Keratinocyte (primary cell): ENCODE data around the gene DDR2. TPM values are rescaled to one million over a fixed set of nuclear protein-coding genes. Genes with fewer than 3 reads are reported as not detected.
A peak's percentile ranks its signal among the peaks of the same experiment; 100 is the strongest.

Experiments
- DNase-seq: peaks from one replicate; pipeline ENCODE4 v3.0.0-alpha.2; 2011; ENCODE audit warnings: low read depth, missing footprints, low spot score
- FAIRE-seq: peaks from 2 replicates; lab custom pipeline; 2011; peaks lifted over from hg19 to GRCh38; lab: Jason Lieb, UNC
- H2AFZ ChIP-seq: 2 replicates; pipeline ENCODE4 v1.6.0; 2012; ENCODE audit warnings: low read length, control low read depth, inconsistent platforms; ENCODE audit not compliant: control insufficient read depth
- H3K27ac ChIP-seq: 2 replicates; pipeline ENCODE4 v1.5.1; 2011; ENCODE audit warnings: low read length; ENCODE audit not compliant: control insufficient read depth, insufficient read depth
- H3K27me3 ChIP-seq: 3 replicates; pipeline ENCODE4 v1.6.0; 2011; ENCODE audit warnings: low read length; ENCODE audit not compliant: control insufficient read depth, insufficient read depth; ENCODE audit errors: extremely low read depth
- H3K36me3 ChIP-seq, 2 experiments: 2 replicates in 1 of 2; 3 replicates in 1 of 2; pipeline ENCODE4 v1.5.1; 2011; ENCODE audit warnings: low read length in 2 of 2, mild to moderate bottlenecking in 1 of 2; ENCODE audit not compliant: control insufficient read depth in 2 of 2, insufficient read depth in 2 of 2; ENCODE audit errors: extremely low read depth in 1 of 2
- H3K4me1 ChIP-seq: 3 replicates; pipeline ENCODE4 v1.5.1; 2011; ENCODE audit warnings: low read length; ENCODE audit not compliant: control insufficient read depth, insufficient read depth; ENCODE audit errors: extremely low read depth
- H3K4me2 ChIP-seq: 3 replicates; pipeline ENCODE4 v1.6.0; 2011; ENCODE audit warnings: low read depth, low read length; ENCODE audit not compliant: control insufficient read depth, insufficient read depth; ENCODE audit errors: extremely low read depth
- H3K4me3 ChIP-seq, 3 experiments: fragments of 200-600 bp in 1 of 3; sonication (generic) in 1 of 3; 2 replicates in 2 of 3; 3 replicates in 1 of 3; pipeline ENCODE4 v1.5.1; 2011 to 2016; ENCODE audit warnings: low read length in 3 of 3, mild to moderate bottlenecking in 3 of 3, control low read depth in 2 of 3, inconsistent platforms in 1 of 3, low read depth in 1 of 3, mixed read lengths in 1 of 3, mixed run types in 1 of 3, moderate library complexity in 1 of 3; ENCODE audit not compliant: control insufficient read depth in 2 of 3, insufficient read depth in 2 of 3; ENCODE audit errors: extremely low read depth in 1 of 3
- H3K79me2 ChIP-seq: 2 replicates; pipeline ENCODE4 v1.6.0; 2012; ENCODE audit warnings: low read length; ENCODE audit not compliant: control insufficient read depth, insufficient read depth
- H3K9ac ChIP-seq: 3 replicates; pipeline ENCODE4 v1.6.0; 2011; ENCODE audit warnings: low read length; ENCODE audit not compliant: control insufficient read depth, insufficient read depth; ENCODE audit errors: extremely low read depth
- H3K9me1 ChIP-seq: 3 replicates; pipeline ENCODE4 v1.6.0; 2011; ENCODE audit warnings: low read length; ENCODE audit not compliant: control insufficient read depth, insufficient read depth; ENCODE audit errors: extremely low read depth
- H3K9me3 ChIP-seq: 2 replicates; pipeline ENCODE4 v1.5.1; 2012; ENCODE audit warnings: low read depth, low read length; ENCODE audit not compliant: control insufficient read depth
- H4K20me1 ChIP-seq: 3 replicates; pipeline ENCODE4 v1.6.0; 2011; ENCODE audit warnings: low read length; ENCODE audit not compliant: control insufficient read depth, insufficient read depth; ENCODE audit errors: extremely low read depth
- CTCF ChIP-seq, 3 experiments: IDR thresholded peaks in 1 of 3; conservative IDR thresholded peaks in 1 of 3; optimal IDR thresholded peaks in 1 of 3; 2 replicates in 2 of 3; 3 replicates in 1 of 3; pipeline versions ENCODE3 to v1.5.1; 2011; ENCODE audit warnings: low read length in 3 of 3, mild to moderate bottlenecking in 3 of 3, moderate library complexity in 2 of 3, control low read depth in 1 of 3, inconsistent platforms in 1 of 3; ENCODE audit not compliant: insufficient read depth in 2 of 3; ENCODE audit errors: extremely low read depth in 1 of 3
- EZH2 ChIP-seq: IDR thresholded peaks from one replicate; pipeline ENCODE4 v1.6.1; 2012; ENCODE audit warnings: inconsistent platforms, mild to moderate bottlenecking, low read length, moderate library complexity
- dilution Hi-C: fragments of 300-500 bp; cut with MboI; formaldehyde crosslinking; loops from one replicate; pipeline ENCODE4 v1.7.0; 2020; ENCODE audit warnings: low sequenced_read_pairs; ENCODE audit not compliant: extremely low pct_ligation_motif_present
- polyA plus RNA-seq, 5 experiments: library from polyadenylated mRNA; depleted of rRNA in 3 of 5; stranded (reverse) in 3 of 5; stranded (forward) in 1 of 5; unstranded in 1 of 5; fragments of >200 nt; gene quantifications; 1 replicate in 1 of 5; 2 replicates in 3 of 5; 3 replicates in 1 of 5; pipeline versions ENCODE4 v1.2.1 to v1.2.3, GENCODE V29; 2011 to 2012; ENCODE audit warnings: missing spikeins in 2 of 5, low read depth in 1 of 5, low replicate concordance in 1 of 5

DDR2 gene
- polyA plus RNA-seq, 1 donor (not counting 4 experiments of a cell fraction or from before 2014, with no cell fraction given) = 0.39 TPM

DNA sequence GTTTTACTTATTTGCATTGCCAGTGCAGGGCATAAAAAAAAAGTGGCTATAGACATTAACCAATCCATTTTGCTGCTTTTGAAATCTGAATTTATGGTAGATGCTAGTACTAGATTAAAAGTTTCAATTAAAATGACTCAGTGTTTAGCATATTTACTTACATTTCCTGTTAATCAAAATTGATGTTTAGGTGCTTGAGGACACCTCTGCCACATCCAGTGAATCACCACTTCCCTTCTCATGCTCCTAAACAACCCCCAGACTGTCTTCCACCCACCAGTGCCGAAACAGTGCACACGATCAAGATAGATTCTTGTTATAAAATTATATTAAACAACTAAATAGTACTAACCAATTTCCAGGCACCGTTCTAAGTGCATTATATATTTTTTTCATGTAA lies 191.0 kb downstream of the DDR2 start:
- no peak overlapping the region for H3K9ac ChIP-seq
- H3K4me1 ChIP-seq = peaks cover 16% of the 10 kb centered on the region
- H3K9me3 ChIP-seq = no peaks in the 10 kb centered on the region
- H3K4me2 ChIP-seq = peak overlapping the region; percentile 84
- H2AFZ ChIP-seq = no peak overlapping the region
- H3K4me3 ChIP-seq = no peak overlapping the region
- H3K79me2 ChIP-seq = no peaks in the 10 kb centered on the region
- FAIRE-seq (no peak), DNase-seq (no peak)
- no peak for TF ChIP-seq EZH2
- no peak for TF ChIP-seq CTCF (optimal IDR thresholded peaks at IDR 0.05 in 1 of 3, IDR thresholded peaks at IDR 0.05 in 1 of 3, conservative IDR thresholded peaks at IDR 0.05 in 1 of 3; ENCODE audit: extremely low read depth in 1 of 3, insufficient read depth in 2 of 3, low read length in 3 of 3)
- no peaks in the 10 kb centered on the region for H3K27me3 ChIP-seq
- dilution Hi-C loops = no loop called here
- H4K20me1 ChIP-seq = no peaks in the 10 kb centered on the region
- H3K9me1 ChIP-seq = peaks cover 3% of the 10 kb centered on the region
- H3K36me3 ChIP-seq = no peaks in the 10 kb centered on the region
- H3K27ac ChIP-seq = no peak overlapping the region

DNA sequence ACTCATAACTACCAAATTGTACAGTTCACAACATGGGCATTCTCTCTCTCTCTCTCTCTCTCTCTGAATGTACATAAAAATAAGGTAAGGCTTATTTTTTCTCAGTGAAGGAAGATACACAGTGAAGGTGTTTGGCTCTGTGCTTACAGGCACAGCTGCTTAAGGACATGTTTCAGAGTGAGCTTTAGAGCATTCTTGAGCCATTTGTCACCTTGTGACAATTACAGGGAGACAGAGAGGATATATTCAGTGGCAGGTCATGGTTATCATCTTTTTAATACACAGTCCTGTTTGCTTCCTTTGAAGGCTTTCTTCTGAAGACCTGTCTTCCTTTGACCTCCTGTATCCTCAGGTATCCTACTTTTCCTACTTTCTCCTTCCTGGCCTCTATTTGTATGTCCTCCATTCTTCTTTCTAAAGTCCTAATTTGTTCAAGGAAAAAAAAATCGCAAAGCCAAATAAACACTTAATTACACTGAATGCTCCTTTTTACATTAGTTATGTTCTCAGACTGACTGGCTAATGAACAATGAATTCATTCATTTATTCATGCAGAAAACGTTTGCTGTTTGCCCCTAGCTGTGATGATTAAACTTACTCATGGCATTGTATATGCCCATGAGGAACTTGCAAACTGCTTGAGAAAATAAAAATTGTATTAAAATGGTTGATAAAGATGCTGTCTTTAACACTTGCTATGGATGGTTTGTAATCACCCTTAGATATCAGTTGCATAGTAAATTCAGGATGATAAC lies 191.7 kb downstream of the DDR2 start:
- Histone ChIP-seq H3K4me3 (no peak overlapping the region), H3K4me2 (no peak overlapping the region), H3K9me1 (peaks cover 3% of the 10 kb centered on the region), H2AFZ (no peak overlapping the region), H3K27me3 (no peaks in the 10 kb centered on the region), H3K4me1 (peaks cover 16% of the 10 kb centered on the region), H3K79me2 (no peaks in the 10 kb centered on the region), H3K9me3 (no peaks in the 10 kb centered on the region), H3K36me3 (no peaks in the 10 kb centered on the region), H3K27ac (no peak overlapping the region), H3K9ac (no peak overlapping the region), H4K20me1 (no peaks in the 10 kb centered on the region)
- no peak for DNase-seq
- TF ChIP-seq CTCF (optimal IDR thresholded peaks at IDR 0.05 in 1 of 3, IDR thresholded peaks at IDR 0.05 in 1 of 3, conservative IDR thresholded peaks at IDR 0.05 in 1 of 3; ENCODE audit: extremely low read depth in 1 of 3, insufficient read depth in 2 of 3, low read length in 3 of 3) (no peak), EZH2 (no peak)
- no peak for FAIRE-seq
- dilution Hi-C loops = no loop called here
